Fibroblast of lung (primary cell): Measurements from ENCODE around the gene TNNC2. TPM values are rescaled to one million over a fixed set of nuclear protein-coding genes. Genes with fewer than 3 reads are reported as not detected.

ENCODE experiments used
- DNase-seq, 2 donors: peaks; one replicate each; pipeline versions ENCODE4 v3.0.0 to v3.0.0-alpha.2; 2010; ENCODE audit warnings: low read depth in 2 of 2
- H2AFZ ChIP-seq: 2 replicates; pipeline ENCODE4 v1.5.1; 2012; ENCODE audit warnings: low read length, control low read depth, inconsistent platforms
- H3K27ac ChIP-seq: 2 replicates; pipeline ENCODE4 v1.5.1; 2011; ENCODE audit warnings: low read length, control low read depth; ENCODE audit not compliant: insufficient read depth
- H3K27me3 ChIP-seq: 2 replicates; pipeline ENCODE4 v1.5.1; 2011; ENCODE audit warnings: mild to moderate bottlenecking, low read length; ENCODE audit not compliant: control insufficient read depth, insufficient read depth
- H3K36me3 ChIP-seq: 2 replicates; pipeline ENCODE4 v1.5.1; 2011; ENCODE audit warnings: low read length; ENCODE audit not compliant: control insufficient read depth, insufficient read depth
- H3K4me1 ChIP-seq: 2 replicates; pipeline ENCODE4 v1.5.1; 2011; ENCODE audit warnings: low read length; ENCODE audit not compliant: control insufficient read depth, insufficient read depth; ENCODE audit errors: extremely low read depth
- H3K4me2 ChIP-seq: 2 replicates; pipeline ENCODE4 v1.5.1; 2011; ENCODE audit warnings: low read length, control low read depth; ENCODE audit not compliant: insufficient read depth; ENCODE audit errors: extremely low read depth
- H3K4me3 ChIP-seq, 4 experiments: fragments of 200-600 bp in 1 of 4; sonication (generic) in 1 of 4; replicated peaks in 1 of 4; 2 replicates each; pipeline ENCODE4 v1.5.1; 2011 to 2016; ENCODE audit warnings: low read length in 4 of 4, low read depth in 3 of 4, mild to moderate bottlenecking in 3 of 4, control low read depth in 2 of 4, inconsistent platforms in 1 of 4, mixed read lengths in 1 of 4; ENCODE audit not compliant: insufficient read depth in 1 of 4; ENCODE audit errors: control extremely low read depth in 1 of 4
- H3K79me2 ChIP-seq: 2 replicates; pipeline ENCODE4 v1.5.1; 2012; ENCODE audit warnings: mild to moderate bottlenecking, low read length, inconsistent platforms; ENCODE audit not compliant: control insufficient read depth, insufficient read depth
- H3K9ac ChIP-seq: 2 replicates; pipeline ENCODE4 v1.5.1; 2011; ENCODE audit warnings: mild to moderate bottlenecking, low read length, control low read depth; ENCODE audit not compliant: insufficient read depth
- H3K9me3 ChIP-seq: 2 replicates; pipeline ENCODE4 v1.5.1; 2012; ENCODE audit warnings: low read depth, low read length; ENCODE audit not compliant: control insufficient read depth, insufficient read depth
- H4K20me1 ChIP-seq: 2 replicates; pipeline ENCODE4 v1.5.1; 2011; ENCODE audit warnings: low read length; ENCODE audit not compliant: control insufficient read depth, insufficient read depth; ENCODE audit errors: extremely low read depth
- CTCF ChIP-seq, 2 donors: IDR thresholded peaks in 1 of 2; conservative IDR thresholded peaks in 1 of 2; 1 replicate in 1 of 2; 2 replicates in 1 of 2; pipeline ENCODE4 v1.5.1; 2011 to 2012; ENCODE audit warnings: low read length in 2 of 2, control low read depth in 1 of 2, inconsistent platforms in 1 of 2, low read depth in 1 of 2, mild to moderate bottlenecking in 1 of 2
- EZH2 ChIP-seq: IDR thresholded peaks from 2 replicates; pipeline ENCODE4 v1.5.1; 2012; ENCODE audit warnings: low read length, control low read depth, mild to moderate bottlenecking; ENCODE audit errors: missing control alignments
- polyA plus RNA-seq, 2 donors: library from polyadenylated mRNA; depleted of rRNA in 1 of 2; stranded (reverse) in 1 of 2; unstranded in 1 of 2; fragments of >200 nt; gene quantifications; 2 replicates each; pipeline ENCODE4 v1.2.1, GENCODE V29; 2011 to 2012; ENCODE audit warnings: missing spikeins in 1 of 2
- total RNA-seq: library from RNA; depleted of rRNA; stranded (reverse); fragments of >200 nt; gene quantifications from 2 replicates; pipeline ENCODE4 v1.2.1, GENCODE V29; 2014

The TNNC2 gene
- total and polyA plus RNA-seq, 2 donors (not counting 1 experiment from before 2014, with no cell fraction given), result 1.3 to 1.4 TPM

DNA sequence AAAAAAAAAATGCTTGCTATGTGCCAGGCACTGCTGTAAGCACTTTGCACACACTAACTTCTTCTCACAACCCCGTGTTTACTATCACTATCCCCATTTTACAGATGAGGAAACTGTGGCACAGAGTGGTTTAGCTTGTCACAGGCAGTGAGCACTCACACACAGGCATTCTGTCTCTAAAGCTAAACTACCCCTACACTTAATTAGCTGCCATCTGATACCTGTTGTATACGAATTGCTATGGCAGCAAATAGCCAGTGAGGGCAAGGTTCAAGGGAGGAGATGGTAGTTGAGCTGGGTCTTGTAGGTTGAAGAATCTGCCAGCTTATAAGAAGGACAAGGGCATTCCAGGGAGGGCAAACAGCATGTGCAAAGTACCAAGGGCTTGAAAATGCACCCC is 5.2 kb downstream of the TNNC2 start:
- H3K4me1 ChIP-seq, result peaks cover 22% of the 10 kb centered on the region
- H3K4me3 ChIP-seq, result no peak overlapping the region
- H3K9ac ChIP-seq, result no peak overlapping the region
- no peaks in the 10 kb centered on the region for H3K36me3 ChIP-seq
- H3K27me3 ChIP-seq, result peaks cover 5% of the 10 kb centered on the region
- H3K27ac ChIP-seq, result no peak overlapping the region
- H2AFZ ChIP-seq, result no peak overlapping the region
- H4K20me1 ChIP-seq, result no peaks in the 10 kb centered on the region
- no peaks in the 10 kb centered on the region for H3K79me2 ChIP-seq
- no peak overlapping the region for H3K4me2 ChIP-seq
- TF ChIP-seq EZH2 (no peak), CTCF (conservative IDR thresholded peaks at IDR 0.05 in 1 of 2, IDR thresholded peaks at IDR 0.05 in 1 of 2; ENCODE audit: low read depth in 1 of 2, low read length in 2 of 2) (no peak)
- DNase-seq, result no peak
- H3K9me3 ChIP-seq, result no peaks in the 10 kb centered on the region

DNA sequence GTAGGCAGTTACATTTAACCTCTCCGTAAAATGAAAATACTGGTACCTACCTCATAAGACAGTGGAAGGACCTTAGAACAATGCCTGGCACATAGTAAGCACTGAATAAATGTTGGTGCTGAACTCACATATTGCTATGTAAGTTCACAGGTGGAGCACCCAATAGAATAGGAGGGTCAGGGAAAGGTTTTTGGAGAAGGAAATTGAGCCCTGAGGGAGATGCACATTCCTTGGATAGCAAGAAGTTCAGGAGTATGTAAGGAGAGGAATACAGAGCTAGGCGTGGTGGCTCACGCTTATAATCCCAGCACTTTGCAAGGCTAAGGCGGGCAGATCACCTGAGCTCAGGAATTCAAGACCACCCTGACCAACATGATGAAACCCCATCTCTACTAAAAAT is 7.6 kb downstream of the TNNC2 start:
- H3K4me2 ChIP-seq, result no peak overlapping the region
- TF ChIP-seq EZH2, result no peak
- no peak for TF ChIP-seq CTCF (conservative IDR thresholded peaks at IDR 0.05 in 1 of 2, IDR thresholded peaks at IDR 0.05 in 1 of 2; ENCODE audit: low read depth in 1 of 2, low read length in 2 of 2)
- peaks cover 5% of the 10 kb centered on the region for H3K79me2 ChIP-seq
- H3K9me3 ChIP-seq, result no peaks in the 10 kb centered on the region
- H3K27me3 ChIP-seq, result peaks cover 5% of the 10 kb centered on the region
- no peak overlapping the region for H2AFZ ChIP-seq
- no peak overlapping the region for H3K4me3 ChIP-seq
- H4K20me1 ChIP-seq, result no peaks in the 10 kb centered on the region
- H3K9ac ChIP-seq, result no peak overlapping the region
- peaks cover 12% of the 10 kb centered on the region for H3K4me1 ChIP-seq
- peaks cover 6% of the 10 kb centered on the region for H3K36me3 ChIP-seq
- no peak overlapping the region for H3K27ac ChIP-seq
- DNase-seq, result no peak

GRCh38 chr20:45818239-45818638 is 8.9 kb downstream of the TNNC2 start:
- no peak overlapping the region for H2AFZ ChIP-seq
- H3K27me3 ChIP-seq, result peaks cover 4% of the 10 kb centered on the region
- peaks cover 11% of the 10 kb centered on the region for H3K4me1 ChIP-seq
- H3K36me3 ChIP-seq, result peaks cover 6% of the 10 kb centered on the region
- no peak overlapping the region for H3K4me2 ChIP-seq
- no peaks in the 10 kb centered on the region for H3K9me3 ChIP-seq
- no peak overlapping the region for H3K4me3 ChIP-seq
- no peak for DNase-seq
- peak overlapping the region; percentile 46 for H3K27ac ChIP-seq
- no peak overlapping the region for H3K9ac ChIP-seq
- peaks cover 16% of the 10 kb centered on the region for H3K79me2 ChIP-seq
- H4K20me1 ChIP-seq, result no peaks in the 10 kb centered on the region
- TF ChIP-seq EZH2 (no peak), CTCF (conservative IDR thresholded peaks at IDR 0.05 in 1 of 2, IDR thresholded peaks at IDR 0.05 in 1 of 2; ENCODE audit: low read depth in 1 of 2, low read length in 2 of 2) (no peak)
